Measurements from ENCODE around the gene TTLL11.
A peak's percentile ranks its signal among the peaks of the same experiment; 100 is the strongest.

Gene TTLL11, protein sequence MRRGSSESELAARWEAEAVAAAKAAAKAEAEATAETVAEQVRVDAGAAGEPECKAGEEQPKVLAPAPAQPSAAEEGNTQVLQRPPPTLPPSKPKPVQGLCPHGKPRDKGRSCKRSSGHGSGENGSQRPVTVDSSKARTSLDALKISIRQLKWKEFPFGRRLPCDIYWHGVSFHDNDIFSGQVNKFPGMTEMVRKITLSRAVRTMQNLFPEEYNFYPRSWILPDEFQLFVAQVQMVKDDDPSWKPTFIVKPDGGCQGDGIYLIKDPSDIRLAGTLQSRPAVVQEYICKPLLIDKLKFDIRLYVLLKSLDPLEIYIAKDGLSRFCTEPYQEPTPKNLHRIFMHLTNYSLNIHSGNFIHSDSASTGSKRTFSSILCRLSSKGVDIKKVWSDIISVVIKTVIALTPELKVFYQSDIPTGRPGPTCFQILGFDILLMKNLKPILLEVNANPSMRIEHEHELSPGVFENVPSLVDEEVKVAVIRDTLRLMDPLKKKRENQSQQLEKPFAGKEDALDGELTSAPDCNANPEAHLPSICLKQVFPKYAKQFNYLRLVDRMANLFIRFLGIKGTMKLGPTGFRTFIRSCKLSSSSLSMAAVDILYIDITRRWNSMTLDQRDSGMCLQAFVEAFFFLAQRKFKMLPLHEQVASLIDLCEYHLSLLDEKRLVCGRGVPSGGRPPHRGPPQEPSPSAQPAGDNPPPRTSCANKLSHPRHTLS

DNA sequence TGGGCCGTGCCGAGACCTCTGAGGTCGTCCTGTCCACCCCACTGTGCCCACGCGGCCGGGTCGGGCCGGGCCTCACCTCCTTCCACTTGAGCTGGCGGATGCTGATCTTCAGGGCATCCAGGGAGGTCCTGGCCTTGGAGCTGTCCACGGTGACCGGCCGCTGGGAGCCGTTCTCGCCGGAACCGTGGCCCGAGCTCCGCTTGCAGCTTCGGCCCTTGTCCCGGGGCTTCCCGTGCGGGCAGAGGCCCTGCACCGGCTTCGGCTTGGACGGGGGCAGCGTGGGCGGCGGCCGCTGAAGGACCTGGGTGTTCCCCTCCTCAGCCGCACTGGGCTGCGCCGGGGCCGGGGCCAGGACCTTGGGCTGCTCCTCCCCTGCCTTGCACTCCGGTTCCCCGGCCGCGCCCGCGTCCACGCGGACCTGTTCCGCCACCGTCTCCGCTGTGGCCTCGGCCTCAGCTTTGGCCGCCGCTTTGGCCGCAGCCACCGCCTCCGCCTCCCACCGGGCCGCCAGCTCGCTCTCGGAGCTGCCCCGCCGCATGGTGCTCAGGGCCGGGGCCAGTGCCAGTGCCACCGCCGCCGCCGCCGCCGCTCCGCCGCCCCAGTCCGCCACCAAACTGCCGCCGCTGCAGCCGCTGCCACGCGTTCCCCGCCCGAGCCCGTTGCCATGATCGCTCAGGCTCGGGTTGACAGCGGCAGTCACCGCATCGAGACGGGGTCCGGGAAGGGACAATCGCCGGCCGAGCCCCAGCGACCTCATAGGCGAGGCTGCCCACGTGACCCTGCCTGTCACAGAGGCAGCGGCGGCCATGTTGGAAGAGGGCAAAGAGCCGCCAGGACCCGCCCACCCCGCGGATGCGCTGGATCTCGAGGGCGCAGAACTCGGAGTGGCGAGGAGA, at the start of gene TTLL11:
TSS of gene TTLL11 (minus strand) at position 698 of the 896 bp plus-strand sequence. CDS start at position 538, 160 bp downstream.
- DNase-seq = peak; percentile 99

DNA sequence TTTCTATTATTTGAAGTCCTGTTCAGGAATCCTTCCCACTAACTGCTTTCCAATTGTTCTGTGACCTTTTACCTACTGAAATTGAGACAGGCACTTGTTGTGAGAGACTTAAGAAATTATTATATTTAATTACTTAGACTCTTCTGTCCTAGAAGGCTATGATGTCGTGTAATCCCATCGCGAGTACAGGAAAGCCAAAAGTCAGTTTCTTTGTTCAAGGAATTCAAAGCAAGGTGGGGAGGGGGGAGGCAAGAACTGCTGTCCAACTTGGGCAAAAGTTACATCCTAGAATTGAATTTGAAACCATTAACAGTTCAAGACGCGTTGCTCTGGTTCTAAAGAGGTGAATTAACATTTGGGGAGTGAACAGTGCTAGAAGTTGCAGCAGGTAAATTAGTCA, 48.6 kb upstream of the TTLL11 start:
- DNase-seq = no peak

DNA sequence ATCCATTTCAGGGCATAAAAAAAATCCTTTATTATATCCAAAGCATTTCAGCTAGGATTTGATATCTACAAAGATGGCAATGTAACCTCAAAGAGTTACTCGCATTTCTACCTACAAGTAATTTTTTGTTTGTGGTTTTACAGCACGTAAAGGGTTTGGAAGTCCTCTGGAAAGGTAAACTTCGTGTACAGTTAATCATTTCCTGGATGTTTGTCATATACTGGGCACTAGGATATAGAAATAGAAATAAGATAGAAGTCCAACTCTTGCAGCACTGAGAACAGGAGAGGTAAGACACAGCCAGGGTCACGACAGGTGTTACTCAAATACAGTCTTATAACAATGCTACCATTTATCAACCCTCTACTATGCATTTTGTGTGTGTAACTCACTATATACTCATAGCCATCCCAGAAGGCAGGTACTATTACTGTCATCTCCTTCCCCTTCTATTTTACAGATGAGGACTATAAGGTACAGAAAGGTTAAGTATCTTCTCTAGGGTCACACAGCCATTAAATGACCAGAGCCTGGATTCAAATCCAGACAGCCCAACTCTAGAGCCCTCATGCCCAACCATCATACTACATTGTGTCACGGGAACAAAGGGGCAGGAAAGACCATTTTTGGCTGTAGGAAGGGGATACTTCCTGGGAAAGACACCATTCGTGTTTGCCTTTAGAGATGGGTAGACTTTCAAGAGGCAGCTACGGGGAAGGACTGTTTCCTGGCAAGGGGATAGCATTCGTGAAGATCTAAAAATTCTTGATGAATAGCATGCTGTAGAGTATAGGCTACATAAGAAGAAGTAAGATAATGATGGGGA, 47.5 kb upstream of the TTLL11 start:
- DNase-seq = no peak

DNA sequence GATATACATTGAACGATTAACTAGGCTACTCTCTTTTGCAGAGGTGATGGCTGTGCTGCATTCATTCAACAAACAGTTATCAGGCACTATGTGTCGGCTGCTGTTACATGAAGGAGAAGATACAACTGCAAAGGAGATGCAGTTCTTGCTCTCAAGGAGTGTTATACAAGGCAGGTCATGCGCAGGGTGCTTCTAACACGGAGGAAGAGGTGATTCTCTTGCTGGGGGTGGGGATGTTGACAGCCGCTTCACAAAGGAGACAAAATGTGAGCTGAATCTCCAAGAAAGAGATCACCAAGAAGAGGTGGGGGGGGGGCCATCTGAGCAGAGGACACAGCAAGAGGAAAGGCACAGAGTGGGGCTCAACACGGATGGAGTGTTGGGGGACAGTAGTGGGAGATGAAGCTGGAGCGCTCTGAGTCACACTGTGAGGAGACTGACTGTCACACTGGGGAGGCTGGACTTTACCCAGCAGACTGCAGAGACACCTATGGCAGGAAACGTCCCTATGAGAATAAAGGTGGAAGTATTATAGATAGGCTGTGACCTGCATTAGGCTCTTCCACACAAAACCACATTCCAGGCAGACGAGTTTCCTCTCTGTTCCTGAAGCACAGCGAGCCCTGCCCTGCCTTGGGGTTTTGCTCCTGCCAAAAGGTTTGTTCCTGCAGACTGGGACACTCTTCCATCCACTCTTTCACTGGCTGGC, 45.6 kb upstream of the TTLL11 start:
- DNase-seq = no peak

DNA sequence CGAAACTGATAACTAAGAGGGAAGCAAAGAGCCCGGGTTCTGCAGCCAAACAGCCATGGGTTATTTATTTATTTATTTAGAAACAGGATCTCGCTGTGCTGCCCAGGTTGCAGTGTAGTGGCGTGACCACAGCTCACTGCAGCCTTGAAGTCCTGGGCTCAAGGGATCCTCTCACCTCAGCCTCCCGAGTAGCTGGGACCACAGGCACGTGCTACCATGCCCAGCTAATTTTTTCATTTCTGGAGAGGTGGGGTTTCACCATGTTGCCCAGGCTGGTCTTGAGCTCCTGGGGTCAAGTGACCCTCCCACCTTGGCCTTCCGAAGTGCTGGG, 42.4 kb upstream of the TTLL11 start:
- no peak for DNase-seq

DNA sequence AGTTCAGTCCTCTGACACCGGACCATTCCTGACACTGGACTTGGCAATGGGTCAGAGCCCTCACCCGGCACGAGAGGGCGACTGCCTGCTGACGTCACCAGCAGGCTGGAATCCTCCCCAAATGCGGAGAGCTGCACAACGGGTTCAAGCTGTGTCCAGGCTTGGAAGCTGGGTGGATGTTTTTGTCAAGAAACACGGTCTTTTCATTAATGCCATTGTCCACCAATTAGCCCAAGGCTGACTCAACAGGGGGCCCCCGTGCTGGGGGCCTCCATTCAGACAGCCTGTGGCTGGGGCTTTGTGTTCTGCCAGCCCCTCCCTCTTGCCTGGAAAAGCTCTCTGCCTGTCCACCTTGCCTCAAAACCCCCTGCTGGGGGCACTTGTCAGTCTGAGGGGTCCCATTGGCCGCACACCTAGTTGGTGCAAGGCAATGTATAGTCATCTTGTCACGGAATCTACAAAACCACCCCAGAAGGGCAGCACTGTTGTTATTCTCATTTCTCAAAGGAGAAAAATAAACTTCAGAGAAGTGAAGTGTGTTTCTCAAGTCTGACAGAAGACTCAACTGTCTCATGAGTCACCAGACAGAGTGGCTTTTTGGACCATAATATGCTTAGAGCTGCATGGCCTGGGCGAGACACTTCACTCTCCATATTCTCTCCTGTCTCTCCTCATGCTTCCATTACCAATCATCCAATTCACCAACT, 41.9 kb upstream of the TTLL11 start:
- DNase-seq = no peak

DNA sequence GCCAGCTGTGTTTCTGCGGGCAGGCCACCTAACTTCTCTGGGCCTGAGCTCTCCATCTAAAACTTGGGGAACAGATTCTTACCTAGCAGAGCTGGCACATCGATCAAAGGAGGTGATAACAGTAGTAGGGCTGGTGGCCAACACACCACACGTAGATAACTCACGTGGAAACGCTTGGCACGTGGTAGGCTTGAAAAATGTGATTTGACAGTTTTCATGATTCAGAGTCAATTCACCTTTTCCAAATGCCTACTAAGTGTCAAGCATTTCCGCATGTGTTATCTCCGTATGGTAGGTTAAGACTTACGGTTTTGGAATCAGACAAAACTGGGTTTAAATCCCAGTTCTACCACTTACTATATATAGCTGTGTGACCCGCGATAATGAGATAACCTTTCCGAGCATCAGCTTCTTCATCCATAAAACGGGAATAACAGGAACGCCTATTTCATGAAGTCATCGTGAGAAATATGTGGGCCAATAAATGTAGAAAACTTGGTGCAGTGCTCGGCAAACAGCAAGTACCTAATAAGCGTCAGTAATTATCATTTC, 41.0 kb upstream of the TTLL11 start:
- no peak for DNase-seq

DNA sequence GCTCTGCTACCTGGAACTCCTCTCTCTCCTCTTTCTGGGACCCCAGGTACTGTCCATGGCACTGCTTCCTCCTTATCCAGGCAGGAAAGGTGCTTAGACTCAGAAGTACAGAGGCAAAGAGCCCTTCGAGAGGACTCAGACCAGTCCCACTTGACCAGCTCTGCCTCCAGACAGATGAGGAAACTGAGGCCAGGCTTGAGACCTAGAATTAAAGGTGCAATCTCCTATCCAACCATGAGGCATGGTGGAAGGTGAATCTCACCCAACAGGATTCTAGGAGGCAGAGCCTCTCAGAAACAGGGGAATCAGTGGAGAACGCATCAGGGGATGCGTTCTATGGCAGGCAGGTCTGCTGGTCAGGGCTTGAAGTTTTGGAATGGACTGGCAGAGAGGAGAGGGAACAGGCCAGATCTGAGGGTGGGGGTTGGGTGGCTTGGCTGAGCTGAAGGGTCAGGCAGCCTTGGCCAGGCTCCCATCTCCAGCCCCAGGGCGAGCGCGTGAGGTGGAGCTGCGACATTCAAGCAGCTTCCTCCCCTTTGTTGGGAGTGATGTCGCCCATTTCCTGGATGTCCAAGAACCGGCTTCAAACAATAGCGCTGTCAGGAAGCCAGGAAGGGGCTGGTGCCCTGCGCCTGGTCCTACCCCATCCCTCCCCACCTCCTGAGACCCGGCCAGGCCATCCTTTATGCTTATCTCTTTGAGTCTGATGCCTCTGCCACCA, 40.3 kb upstream of the TTLL11 start:
- DNase-seq = no peak

DNA sequence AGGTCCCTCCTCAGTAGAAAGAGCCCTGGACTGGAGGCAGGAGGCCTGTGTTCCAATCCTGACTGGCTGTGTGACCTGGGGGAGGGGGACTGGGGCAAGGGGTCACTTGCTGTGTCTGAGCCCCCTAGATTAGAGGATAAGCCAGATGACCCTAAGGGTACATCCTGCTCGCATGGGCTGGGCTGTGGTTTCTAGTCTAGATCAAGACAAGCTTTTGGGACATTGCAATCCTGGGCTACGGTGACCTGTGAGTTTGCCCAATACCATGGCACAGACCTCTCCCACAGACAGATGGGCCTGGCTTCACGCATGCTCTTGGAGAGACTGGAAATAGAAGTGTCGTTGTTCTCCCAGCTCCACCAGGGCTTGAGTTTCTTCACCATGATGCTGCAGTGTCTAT, 39.4 kb upstream of the TTLL11 start:
- no peak for DNase-seq

DNA sequence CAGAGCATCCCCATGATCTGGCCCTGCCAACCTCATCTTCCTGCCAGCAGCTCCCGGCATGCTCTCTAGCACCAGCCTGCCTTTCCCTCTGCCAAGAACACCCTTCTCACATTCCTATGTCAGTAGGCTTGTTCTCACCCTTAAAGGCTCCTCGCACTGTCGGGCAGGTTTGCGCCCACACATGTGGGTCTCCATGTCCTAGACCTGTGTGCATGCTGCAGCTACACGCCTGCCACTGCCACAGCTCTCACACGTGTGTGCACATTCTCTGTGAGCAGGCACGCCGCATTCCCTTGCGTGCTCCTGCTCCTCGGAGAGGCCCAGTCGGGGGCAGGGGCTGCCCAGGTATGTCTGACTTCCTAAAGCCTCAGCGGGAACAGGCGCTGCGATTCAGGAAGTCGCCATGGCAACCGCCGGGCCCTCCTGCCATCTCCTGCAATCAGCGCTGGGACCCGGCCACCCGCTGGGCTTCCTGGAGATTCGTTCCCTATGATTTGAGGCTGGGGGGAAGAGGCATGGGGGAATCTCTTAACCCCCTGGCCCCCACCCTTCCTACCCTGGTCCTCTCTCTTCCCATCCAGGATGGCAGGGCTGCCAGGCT, 38.4 kb upstream of the TTLL11 start:
- DNase-seq = no peak

DNA sequence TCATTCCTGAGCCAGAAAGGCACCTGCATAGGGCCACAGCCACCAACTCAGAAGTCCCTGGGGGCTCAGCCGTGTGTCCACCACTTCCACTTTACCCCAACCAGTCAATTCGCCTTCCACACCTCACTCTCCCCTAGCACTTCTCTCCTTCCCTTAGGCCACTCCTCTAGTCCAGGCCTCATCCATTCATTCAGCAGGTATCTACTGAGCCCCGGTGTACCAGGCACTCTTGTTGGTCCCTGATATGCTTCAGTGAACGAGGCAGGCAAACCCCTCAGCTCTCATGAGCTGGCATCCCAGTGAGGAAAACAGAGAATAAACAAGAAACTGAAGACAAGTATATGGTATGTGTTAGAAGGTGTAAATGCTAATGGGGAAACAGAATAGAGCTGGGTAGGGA, 37.7 kb upstream of the TTLL11 start:
- no peak for DNase-seq

DNA sequence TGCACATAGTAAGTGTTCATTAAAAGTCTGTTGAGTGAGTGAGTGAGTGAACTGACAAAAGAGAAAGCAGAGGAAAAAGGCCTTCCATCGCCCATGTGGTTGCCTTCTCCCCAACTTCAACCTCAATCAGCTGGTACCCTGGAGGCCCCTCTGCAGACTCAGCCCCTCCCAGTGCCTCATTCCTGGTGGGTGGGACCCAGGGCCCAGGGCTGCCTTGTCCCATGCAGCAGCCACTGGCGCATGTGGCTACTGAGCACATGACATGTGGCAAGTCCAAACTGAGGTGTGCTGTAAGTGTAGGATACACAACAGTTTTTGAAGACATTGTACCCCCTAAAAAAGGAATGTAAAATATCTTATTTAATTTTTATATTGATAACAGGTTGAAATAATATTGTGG, 36.9 kb upstream of the TTLL11 start:
- DNase-seq = peak; percentile 37

DNA sequence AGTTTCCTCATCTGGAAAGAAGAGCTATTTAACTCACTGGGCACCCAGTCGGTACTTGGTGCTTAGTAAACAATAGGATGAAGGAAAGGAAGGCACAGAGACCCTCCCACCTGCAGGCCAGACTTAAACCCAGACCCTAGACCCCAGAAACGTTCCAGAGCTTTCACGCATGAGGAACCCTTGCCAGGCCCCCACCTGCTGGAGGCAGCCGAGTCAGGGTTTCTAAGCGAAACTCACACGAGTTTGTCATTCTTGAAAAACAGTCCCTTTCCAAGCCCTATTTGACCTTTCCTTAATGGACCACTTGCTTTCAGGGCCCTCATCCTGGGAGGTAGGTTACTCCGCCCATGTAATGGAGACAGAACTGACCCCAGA, 35.8 kb upstream of the TTLL11 start:
- DNase-seq = no peak

DNA sequence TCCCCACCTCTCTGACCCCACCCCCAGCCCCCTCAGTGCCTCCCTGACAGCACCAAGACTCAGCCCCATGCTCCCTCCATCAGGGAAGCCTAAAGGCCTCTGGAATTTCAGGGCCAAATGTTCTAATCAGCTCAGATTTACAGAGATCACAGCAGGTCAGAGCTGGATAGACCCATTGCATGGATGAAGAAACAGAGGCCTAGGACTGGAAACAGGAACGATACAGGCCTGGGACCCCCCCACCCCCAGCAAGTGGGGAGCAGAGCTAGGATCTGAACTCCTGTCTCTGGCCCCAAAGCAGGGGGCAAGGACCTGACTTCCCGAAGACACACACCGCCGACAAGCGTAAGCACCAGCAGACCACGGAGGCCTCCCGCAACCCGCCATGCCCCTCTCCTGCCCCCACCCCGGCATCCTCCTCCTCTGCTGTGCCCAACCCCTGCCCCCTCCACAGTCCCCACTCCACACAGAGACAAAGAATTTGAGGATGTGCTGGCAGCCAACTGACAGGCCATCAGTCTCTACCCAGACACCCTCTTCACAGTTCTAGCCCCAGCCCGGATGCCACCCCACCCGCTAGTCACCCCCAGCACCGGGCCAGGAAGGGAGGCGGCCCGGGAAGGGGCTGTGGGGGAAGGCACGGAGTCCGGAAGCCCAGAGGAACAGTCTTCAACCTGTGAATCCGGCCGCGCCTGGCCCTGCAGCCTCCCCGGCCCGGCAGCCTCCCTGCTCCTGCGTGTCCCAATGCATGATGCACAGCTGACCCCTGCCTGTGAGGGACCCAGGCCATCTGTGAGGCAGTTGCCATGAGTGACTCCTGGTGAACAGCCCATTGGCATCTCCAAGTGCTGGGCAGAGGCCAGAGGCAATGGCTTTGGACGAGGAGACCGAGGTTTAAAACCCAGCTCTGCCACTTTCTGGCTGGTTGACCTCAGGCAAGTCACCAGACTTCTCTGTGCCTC, 35.2 kb upstream of the TTLL11 start:
- DNase-seq = no peak

DNA sequence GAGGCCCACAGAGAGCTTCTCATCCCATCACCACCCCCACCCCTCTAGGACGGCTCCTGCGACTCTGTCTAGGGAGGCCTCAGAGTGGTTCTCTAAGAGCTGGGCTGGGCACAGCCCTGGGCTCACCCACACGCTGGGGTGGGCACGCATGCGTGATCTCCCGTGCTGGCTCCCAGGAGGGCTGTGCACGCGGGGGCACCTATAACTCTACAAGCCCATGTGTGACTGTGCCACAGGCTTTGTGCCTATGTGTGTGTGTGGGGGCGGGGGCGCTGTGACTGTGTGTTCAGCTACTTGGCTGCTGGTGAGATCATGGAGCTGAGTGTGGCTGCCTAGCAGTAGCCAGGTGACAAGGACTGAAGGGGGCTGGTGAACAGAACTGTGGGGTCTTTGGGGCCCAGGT, 34.3 kb upstream of the TTLL11 start:
- DNase-seq = no peak

DNA sequence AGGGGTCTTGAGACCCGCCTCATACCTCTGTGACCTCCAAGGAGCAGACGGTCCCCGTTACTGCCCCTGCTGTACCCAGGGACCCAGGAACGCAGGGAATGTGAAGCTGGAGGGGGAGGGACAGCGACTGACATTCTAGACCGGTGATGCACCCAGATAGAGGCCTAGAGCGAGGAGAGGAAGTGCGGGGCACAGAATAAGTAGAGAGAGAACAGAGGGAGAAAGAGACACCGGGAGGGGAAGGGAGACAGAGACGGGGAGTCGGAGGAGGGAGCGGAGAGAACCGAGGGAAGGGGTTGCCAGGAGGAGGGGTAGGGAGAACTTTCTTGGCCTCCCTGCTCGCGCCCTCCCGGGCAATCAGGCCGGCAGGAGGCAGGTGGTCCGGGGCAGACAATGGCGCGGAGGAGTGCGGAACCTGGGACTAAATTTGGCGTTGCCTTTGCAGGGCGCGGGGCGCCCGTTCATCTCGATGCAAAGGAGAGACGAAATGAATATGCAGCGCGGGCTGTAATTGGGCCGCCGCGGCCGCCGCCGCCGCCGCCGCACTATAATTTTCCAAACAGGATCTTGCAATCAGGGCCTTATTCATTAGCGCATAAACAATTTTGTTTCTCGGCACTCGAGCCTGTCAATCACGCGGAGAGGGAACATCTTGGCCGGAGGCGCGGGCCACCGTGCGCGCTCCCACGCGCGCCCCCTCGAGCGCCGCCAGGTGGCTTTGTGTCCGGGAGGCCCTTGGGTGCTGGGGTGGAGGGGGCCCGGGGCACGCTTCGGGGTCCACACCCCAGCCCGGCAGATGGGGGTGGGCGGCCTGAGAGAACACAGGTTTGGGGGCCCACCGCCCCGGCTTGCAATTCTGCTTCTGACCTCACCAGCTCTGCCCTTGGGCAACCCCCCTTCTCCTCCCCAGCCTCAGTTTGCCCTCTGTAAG, 33.5 kb upstream of the TTLL11 start:
- no peak for DNase-seq

DNA sequence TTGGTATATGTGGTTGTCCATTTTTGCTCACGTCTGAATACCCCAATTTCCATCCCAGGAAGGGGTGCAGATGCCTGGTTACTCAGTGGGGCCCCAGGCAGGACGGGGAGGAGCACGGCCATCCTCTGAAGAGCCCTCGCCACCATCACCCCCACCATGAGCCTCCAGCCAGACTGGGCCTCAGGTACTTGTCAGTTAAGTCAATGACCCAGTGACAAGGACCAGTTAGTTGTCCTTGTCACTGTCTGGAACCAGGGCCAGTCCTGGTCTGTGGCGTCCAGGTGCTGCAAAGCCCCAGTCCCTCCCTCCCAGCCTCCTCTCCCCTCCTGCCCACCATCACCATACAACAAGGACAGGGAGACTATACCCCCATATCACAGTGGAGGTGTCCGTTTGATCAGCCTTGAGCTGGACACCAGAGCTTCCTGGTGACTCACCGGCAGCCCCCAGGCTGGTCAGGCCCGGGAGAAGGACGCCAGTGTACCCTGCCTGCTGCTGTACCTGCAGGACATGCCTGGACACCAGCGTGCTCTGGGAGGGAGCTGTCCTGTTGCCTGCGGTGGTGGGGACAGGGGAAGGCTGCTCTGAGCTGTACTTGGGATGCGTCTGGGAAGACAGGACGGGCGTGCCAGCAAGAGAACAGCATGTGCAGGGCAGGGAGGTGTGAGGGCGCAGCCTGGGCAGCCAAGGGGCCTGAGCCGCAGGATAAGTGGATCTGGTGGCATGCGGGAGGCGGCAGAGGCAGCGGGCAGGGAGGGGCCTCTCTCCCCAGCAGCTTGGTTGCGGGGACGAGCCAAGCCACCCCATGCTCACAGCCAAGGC, 32.6 kb upstream of the TTLL11 start:
- no peak for DNase-seq

Measured in activated effector memory CD4-positive, alpha-beta T cell treated with anti-CD3 and anti-CD28 coated beads, Interleukin-2, amount 50 U/mL, for 16 hours (primary cell).